Activated naive CD4-positive, alpha-beta T cell treated with Interleukin-2 at 50 U/mL for 16 hours (primary cell): ENCODE data around the gene M6PR.

ENCODE experiments used
- DNase-seq: peaks from one replicate; pipeline ENCODE4 v3.0.0-alpha.2; 2020

Gene M6PR

GRCh38 chr12:8949342-8950220 lies at the start of gene M6PR:
TSS of gene M6PR (minus strand) at chr12:8949645. CDS start at chr12:8946404, 3,241 bp downstream.
- DNase-seq, result peak; percentile 92

- peak; percentile 30 for DNase-seq
Measured at GRCh38 chr12:8996682-8997405, 47.4 kb upstream of the M6PR start.

- no peak for DNase-seq
Measured at GRCh38 chr12:8995021-8995775, 45.8 kb upstream of the M6PR start.

DNA sequence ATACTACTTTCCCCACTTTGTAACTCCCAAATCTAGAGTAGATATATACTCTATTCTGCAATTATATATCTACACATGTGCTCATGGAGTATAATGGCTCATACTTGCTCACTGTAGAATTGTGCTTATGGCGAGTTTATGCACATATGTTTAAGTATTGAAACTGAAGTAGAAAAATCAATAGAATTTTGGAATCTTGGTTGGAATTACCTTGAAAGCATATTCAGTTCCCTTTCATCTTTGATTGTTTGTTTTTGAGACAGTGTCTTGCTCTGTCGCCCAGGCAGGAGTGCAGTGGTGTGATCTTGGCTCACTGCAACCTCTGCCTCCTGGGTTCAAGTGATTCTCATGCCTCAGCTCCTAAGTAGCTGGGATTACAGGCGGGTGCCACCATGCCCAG lies 44.4 kb upstream of the M6PR start:
- no peak for DNase-seq

GRCh38 chr12:8991371-8992345 lies 42.2 kb upstream of the M6PR start:
- peak; percentile 21 for DNase-seq

GRCh38 chr12:8989413-8989812 lies 40.0 kb upstream of the M6PR start, which contains the start of gene KLRG1:
TSS of gene KLRG1 (plus strand) at chr12:8989546. CDS start at chr12:8989636, 90 bp downstream.
- peak; percentile 25 for DNase-seq

DNA sequence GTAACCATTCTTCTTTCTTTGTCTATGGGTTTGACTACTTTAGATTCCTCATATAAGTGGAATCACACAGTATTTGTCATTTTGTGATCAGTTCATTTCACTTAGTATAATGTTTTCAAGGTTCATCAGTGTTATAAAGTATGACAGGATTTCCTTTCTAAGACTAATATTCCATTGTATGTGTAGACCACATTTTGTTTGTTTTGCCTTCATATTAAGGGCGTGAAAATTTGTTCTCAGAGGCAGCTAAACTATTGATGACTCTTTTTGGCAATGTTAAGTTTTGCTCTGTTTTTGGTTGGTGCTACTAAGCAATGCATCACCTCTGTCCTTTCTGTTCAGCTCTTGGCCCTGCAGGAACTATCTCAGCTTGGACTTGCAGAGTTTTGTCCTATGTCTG lies 38.2 kb upstream of the M6PR start:
- DNase-seq, result no peak

- no peak for DNase-seq
Measured at GRCh38 chr12:8987163-8987562, 37.7 kb upstream of the M6PR start.

GRCh38 chr12:8985213-8985754 lies 35.8 kb upstream of the M6PR start:
- DNase-seq, result no peak

DNA sequence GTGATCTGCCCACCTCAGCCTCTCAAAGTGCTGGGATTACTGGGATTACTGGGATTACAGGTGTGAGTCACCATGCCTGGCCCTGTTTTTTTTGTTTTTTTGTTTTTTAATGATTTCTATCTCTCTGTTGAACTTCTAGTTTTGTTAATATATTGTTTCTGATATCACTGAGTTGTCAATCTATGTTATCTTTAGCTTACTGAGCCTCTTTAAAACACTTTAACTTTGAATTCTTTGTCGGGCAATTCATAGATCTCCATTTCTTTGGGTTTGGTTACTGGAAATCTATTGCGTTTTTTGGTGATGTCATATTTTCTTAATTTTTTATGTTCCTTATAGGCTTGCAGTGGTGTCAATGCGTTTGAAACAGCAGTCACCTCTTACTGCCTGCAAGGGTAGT lies 30.7 kb upstream of the M6PR start:
- DNase-seq, result no peak

- DNase-seq, result no peak
Measured at GRCh38 chr12:8970432-8970831, 21.0 kb upstream of the M6PR start.

DNA sequence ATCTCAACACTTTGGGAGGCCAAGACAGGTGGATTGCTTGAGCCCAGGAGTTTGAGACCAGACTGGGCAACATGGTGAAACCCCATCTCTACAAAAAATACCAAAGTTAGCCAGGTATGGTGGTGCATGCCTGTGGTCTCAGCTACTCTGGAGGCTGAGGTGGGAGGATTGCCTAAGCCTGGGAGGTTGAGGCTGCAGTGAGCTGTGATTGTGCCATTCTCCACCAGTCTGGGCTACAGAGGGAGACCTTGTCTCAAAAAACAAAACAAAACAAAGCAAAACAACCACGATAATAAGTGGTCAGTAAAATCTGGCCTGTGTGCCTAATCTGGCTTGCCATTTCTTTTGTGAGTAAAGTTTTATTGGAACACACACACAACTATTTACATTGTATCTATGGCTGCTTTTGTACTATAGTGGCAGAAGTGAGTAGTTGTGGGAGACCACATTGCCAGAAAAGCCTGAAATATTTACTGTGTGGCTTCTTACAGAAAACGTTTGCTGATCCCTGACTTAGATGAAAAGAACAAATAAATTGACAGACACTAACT lies 20.5 kb upstream of the M6PR start:
- no peak for DNase-seq

DNA sequence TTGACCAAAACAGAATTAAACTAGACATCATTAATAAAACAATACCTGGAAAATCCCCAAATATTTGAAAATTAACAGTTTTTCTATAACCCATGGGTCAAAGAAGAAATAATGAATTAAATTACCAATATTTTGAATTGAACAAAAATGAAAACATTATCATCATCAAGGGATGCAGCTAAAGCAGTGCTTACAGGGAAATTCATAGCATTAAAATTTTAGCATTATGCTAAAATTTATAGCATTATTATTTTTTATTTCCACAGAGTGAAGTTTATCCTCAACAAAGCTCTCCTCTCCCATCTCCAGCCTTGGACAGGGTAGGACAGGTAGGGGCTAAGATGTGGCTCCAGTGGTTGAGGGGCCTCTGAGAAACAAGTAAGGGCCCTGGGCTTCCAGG lies 19.3 kb upstream of the M6PR start:
- DNase-seq, result no peak

- no peak for DNase-seq
Measured at GRCh38 chr12:8960176-8960575, 10.7 kb upstream of the M6PR start.

DNA sequence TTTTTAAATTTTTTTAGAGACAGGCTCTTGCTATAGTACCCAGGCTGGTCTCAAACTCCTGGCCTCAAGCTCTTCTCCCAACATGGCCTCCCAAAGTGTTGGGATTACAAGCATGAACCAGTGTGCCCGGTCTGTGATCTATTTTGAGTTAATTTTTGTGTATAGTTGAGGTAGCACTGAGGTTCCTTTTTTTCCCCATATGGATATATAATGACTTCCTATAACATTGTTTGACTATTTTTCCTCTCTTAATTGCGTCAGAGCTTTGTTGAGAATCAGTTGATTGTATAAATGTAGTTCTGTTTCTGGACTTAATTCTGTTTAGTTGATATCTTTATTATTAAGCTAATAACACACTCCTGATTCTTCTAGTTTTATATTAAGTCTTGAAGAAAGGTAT lies 8.6 kb upstream of the M6PR start:
- no peak for DNase-seq

DNA sequence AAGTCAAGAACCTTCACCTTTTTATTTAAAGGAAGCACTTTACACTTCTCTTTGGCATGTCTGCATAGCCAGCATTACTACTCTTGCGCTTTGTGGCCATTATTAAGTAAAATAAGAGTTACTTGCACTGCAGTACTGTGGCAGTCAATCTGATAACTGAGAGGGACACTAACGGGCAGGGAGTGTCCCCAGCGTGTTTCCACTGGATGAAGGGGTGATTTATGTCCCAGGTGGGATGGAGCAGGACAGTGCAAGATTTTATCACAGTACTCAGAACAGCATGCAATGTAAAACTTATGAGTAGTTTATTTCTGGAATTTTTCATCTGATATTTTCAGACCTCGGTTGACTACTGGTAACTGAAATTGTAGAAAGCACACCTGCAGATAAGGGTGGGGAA lies 8.1 kb upstream of the M6PR start:
- no peak for DNase-seq

- DNase-seq, result no peak
Measured at GRCh38 chr12:8956772-8957171, 7.3 kb upstream of the M6PR start.

GRCh38 chr12:8956073-8956472 lies 6.6 kb upstream of the M6PR start:
- no peak for DNase-seq

GRCh38 chr12:8953773-8954402 lies 4.4 kb upstream of the M6PR start:
- DNase-seq, result peak; percentile 72

DNA sequence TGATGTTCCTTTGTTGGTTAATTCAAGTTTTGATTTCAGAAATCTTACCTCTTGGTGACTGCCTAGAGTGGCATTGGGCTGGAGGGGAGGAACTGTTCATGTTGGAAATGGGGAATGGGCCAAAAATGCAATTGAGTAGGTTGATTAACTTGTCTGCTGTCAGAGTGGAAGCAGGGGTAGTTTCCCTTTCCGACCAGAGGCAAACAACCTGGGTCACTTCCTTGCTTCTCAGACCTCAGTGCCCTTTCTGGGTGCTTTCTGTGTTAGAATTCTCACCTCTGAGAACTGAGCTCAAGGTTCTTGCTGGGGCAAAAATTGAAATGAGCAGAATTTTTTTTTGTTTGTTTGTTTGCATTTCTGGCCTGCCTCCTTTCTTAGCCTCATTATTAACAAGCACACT lies 2.3 kb upstream of the M6PR start:
- DNase-seq, result peak; percentile 31
